TTC549 (cell line): ENCODE data around the gene COA6.

ENCODE experiments used
- FAIRE-seq: peaks from 2 replicates; lab custom pipeline; 2012; peaks lifted over from hg19 to GRCh38; lab: Jason Lieb, UNC

Gene COA6

GRCh38 chr1:234413485-234413884, 40.2 kb downstream of the COA6 start:
- no peak for FAIRE-seq

GRCh38 chr1:234413990-234414389, 40.7 kb downstream of the COA6 start:
- FAIRE-seq, result no peak

GRCh38 chr1:234427950-234428646, 54.8 kb downstream of the COA6 start:
- FAIRE-seq, result no peak

GRCh38 chr1:234429434-234429806, 56.2 kb downstream of the COA6 start:
- no peak for FAIRE-seq

- no peak for FAIRE-seq
Observed at GRCh38 chr1:234430691-234431090, 57.4 kb downstream of the COA6 start.

GRCh38 chr1:234431255-234431654, 58.0 kb downstream of the COA6 start:
- peak; percentile 66 for FAIRE-seq

- no peak for FAIRE-seq
Observed at GRCh38 chr1:234433563-234434285, 60.5 kb downstream of the COA6 start.
